Right lobe of liver (tissue), 4 donors: ENCODE measurements around the gene CERK.

Experiments
- POLR2A ChIP-seq: fragments of 450-650 bp; IDR thresholded peaks from one replicate; pipeline ENCODE4 v1.6.1; 2017; ENCODE audit warnings: antibody characterized with exemption, mild to moderate bottlenecking
- TF ChIP-seq, protein P1 (sequence below), 4 donors: fragments of 200-600 bp in 3 of 4; fragments of 450-650 bp in 1 of 4; IDR thresholded peaks; one replicate each; pipeline versions ENCODE4 v1.5.1 to v1.8.0; 2016 to 2022; ENCODE audit warnings: antibody characterized with exemption in 4 of 4, mild to moderate bottlenecking in 2 of 4
- donor health status: DM: no; HTN: no; CAD: no.
- donor health status: DM: no; HTN: no; CAD: no.
- donor health status: DM: no; HTN: yes; CAD: no.

DNA sequence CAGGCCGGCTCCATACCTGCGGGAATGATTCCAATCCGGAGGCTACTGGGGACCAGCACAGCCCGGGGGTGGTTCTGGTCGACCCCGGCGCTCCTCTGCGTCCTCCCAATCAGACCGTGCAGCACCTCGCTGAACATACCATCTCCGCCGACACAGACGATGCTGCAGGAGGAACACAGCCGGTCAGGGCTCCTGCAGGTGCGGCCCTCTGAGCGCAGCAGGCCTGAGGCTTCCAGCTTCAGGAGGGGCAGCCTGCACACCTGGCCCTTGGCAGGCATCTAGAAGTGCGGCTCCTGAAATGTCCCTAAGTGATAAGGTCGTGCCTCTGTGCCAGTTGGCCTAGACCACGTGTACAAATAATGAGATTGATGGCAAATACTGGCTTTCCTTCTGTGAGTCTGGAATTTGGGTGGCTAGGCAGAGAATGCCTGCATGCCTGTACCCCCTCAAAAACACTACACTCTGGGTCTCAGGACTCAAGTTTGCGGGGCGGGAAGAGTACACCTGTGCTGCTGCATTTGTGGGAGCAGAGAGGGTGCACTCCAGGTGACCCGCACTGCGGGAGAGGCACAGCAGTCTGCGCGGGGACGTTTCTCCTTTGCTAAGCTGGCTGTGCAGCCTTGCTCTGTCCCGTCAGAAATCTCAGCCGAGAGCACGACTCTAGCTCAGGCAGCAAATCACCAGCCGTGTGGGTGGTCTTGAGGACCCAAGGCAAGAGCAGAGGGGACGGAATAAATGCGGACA, 30.1 kb downstream of the CERK start:
- TF ChIP-seq, protein P1, sequence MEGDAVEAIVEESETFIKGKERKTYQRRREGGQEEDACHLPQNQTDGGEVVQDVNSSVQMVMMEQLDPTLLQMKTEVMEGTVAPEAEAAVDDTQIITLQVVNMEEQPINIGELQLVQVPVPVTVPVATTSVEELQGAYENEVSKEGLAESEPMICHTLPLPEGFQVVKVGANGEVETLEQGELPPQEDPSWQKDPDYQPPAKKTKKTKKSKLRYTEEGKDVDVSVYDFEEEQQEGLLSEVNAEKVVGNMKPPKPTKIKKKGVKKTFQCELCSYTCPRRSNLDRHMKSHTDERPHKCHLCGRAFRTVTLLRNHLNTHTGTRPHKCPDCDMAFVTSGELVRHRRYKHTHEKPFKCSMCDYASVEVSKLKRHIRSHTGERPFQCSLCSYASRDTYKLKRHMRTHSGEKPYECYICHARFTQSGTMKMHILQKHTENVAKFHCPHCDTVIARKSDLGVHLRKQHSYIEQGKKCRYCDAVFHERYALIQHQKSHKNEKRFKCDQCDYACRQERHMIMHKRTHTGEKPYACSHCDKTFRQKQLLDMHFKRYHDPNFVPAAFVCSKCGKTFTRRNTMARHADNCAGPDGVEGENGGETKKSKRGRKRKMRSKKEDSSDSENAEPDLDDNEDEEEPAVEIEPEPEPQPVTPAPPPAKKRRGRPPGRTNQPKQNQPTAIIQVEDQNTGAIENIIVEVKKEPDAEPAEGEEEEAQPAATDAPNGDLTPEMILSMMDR (IDR thresholded peaks at IDR 0.05) = no peak
- no peak for TF ChIP-seq POLR2A
